DOHH2 (cell line): ENCODE data around the gene HOXD8.

Experiments
- CTCF ChIP-seq: fragments of 200-600 bp; sonication (generic); IDR thresholded peaks from one replicate; pipeline ENCODE4 v1.5.1; 2014; ENCODE audit warnings: antibody characterized with exemption, mild to moderate bottlenecking, low read depth, low read length; ENCODE audit not compliant: poor library complexity, severe bottlenecking
- EZH2phosphoT487 ChIP-seq: fragments of 200-600 bp; sonication (generic); IDR thresholded peaks from 2 replicates; pipeline ENCODE4 v1.6.1; 2017; ENCODE audit warnings: borderline replicate concordance, mild to moderate bottlenecking, antibody characterized with exemption, low read length, moderate library complexity, mixed read lengths

GRCh38 chr2:176093898-176094249 lies 35.6 kb upstream of the HOXD8 start:
- TF ChIP-seq CTCF (no peak), EZH2phosphoT487 (0 out of 2 replicates have a peak, but pooled peaks have one; percentile 13)
